IMR-90 (cell line): ENCODE measurements around the gene PTPRC. TPM values are rescaled to one million over a fixed set of nuclear protein-coding genes. Genes with fewer than 3 reads are reported as not detected.

Experiments
- ATAC-seq: fragments of 200-7000 bp; cut with Tn5 transposase; 2 replicates; pipeline ENCODE4 v1.9.1; 2020; ENCODE audit warnings: low read depth, mild to moderate bottlenecking, moderate library complexity
- BruUV-seq: library from RNA; stranded (reverse); fragments of 400-500 nt; replicated peaks from 2 replicates; lab custom pipeline; 2021; lab: Mats Ljungman, UMichigan
- CTCF ChIA-PET: fragments of 300-600 bp; formaldehyde crosslinking; extraction: SDS; loops from one replicate; lab custom pipeline; 2021; ENCODE audit warnings: antibody characterized with exemption; lab: Yijun Ruan, JAX
- POLR2A ChIA-PET: fragments of 300-600 bp; sonication (Branson Sonifier 250); formaldehyde crosslinking; loops from one replicate; lab custom pipeline; 2022; ENCODE audit warnings: antibody characterized with exemption; ENCODE audit not compliant: unreplicated experiment; lab: Charles Lee
- DNase-seq: peaks from one replicate; pipeline ENCODE4 v3.0.0; 2013
- H2AFZ ChIP-seq: replicated peaks from 2 replicates; pipeline ENCODE3; 2013; ENCODE audit warnings: low read length, mild to moderate bottlenecking; ENCODE audit not compliant: poor library complexity
- H2AK5ac ChIP-seq: 2 replicates; pipeline ENCODE4 v1.6.1; 2013; ENCODE audit warnings: low read depth, low read length, inconsistent platforms
- H2AK9ac ChIP-seq: replicated peaks from 2 replicates; pipeline ENCODE3; 2013; ENCODE audit warnings: mild to moderate bottlenecking, low read depth, low read length, moderate library complexity; ENCODE audit not compliant: poor library complexity
- H2BK120ac ChIP-seq: 2 replicates; pipeline ENCODE4 v1.6.1; 2013; ENCODE audit warnings: low read depth, low read length, inconsistent platforms
- H2BK15ac ChIP-seq: 3 replicates; pipeline ENCODE4 v1.6.1; 2013; ENCODE audit warnings: low read depth, low read length, inconsistent platforms
- H2BK20ac ChIP-seq: 2 replicates; pipeline ENCODE4 v1.6.1; 2013; ENCODE audit warnings: low read depth, mild to moderate bottlenecking, inconsistent platforms, low read length, moderate library complexity
- H2BK5ac ChIP-seq: 2 replicates; pipeline ENCODE4 v1.6.1; 2013; ENCODE audit warnings: mild to moderate bottlenecking, low read depth, low read length, inconsistent platforms; ENCODE audit not compliant: poor library complexity, severe bottlenecking
- H3K14ac ChIP-seq: replicated peaks from 2 replicates; pipeline ENCODE4 v1.6.1; 2013; ENCODE audit warnings: low read depth, low read length, inconsistent platforms
- H3K18ac ChIP-seq: 2 replicates; pipeline ENCODE4 v1.6.1; 2013; ENCODE audit warnings: low read depth, low read length, control low read depth
- H3K23ac ChIP-seq: 2 replicates; pipeline ENCODE4 v1.6.1; 2013; ENCODE audit warnings: low read depth, low read length, inconsistent platforms
- H3K27ac ChIP-seq: 2 replicates; pipeline ENCODE4 v1.5.1; 2013; ENCODE audit warnings: mild to moderate bottlenecking, control low read depth, low read length; ENCODE audit not compliant: insufficient read depth
- H3K27me3 ChIP-seq: 2 replicates; pipeline ENCODE4 v1.6.1; 2013; ENCODE audit warnings: low read length; ENCODE audit not compliant: control insufficient read depth, insufficient read depth
- H3K36me3 ChIP-seq: 2 replicates; pipeline ENCODE4 v1.6.1; 2013; ENCODE audit warnings: low read length, mixed read lengths; ENCODE audit not compliant: control insufficient read depth, insufficient read depth
- H3K4ac ChIP-seq: 2 replicates; pipeline ENCODE4 v1.6.1; 2013; ENCODE audit warnings: low read depth, low read length, inconsistent platforms
- H3K4me1 ChIP-seq: 2 replicates; pipeline ENCODE4 v1.6.1; 2013; ENCODE audit warnings: low read length, mixed read lengths; ENCODE audit not compliant: control insufficient read depth, insufficient read depth
- H3K4me2 ChIP-seq: 2 replicates; pipeline ENCODE4 v1.6.1; 2013; ENCODE audit warnings: low read depth, mild to moderate bottlenecking, control low read depth, low read length, moderate library complexity
- H3K4me3 ChIP-seq: 2 replicates; pipeline ENCODE4 v1.5.1; 2013; ENCODE audit warnings: low read depth, mild to moderate bottlenecking, control low read depth, low read length, moderate library complexity; ENCODE audit not compliant: insufficient read depth
- H3K56ac ChIP-seq: 2 replicates; pipeline ENCODE4 v1.6.1; 2013; ENCODE audit warnings: low read length, inconsistent platforms; ENCODE audit not compliant: insufficient read depth; ENCODE audit errors: extremely low read depth
- H3K79me1 ChIP-seq, 2 experiments: 2 replicates each; pipeline ENCODE4 v1.6.1; 2013; ENCODE audit warnings: low read length in 2 of 2, inconsistent platforms in 1 of 2, low read depth in 1 of 2
- H3K9ac ChIP-seq: 2 replicates; pipeline ENCODE4 v1.6.1; 2013; ENCODE audit warnings: low read depth, low read length, control low read depth
- H3K9me1 ChIP-seq: 2 replicates; pipeline ENCODE4 v1.6.1; 2013; ENCODE audit warnings: low read length, inconsistent platforms; ENCODE audit not compliant: insufficient read depth
- H3K9me3 ChIP-seq: 2 replicates; pipeline ENCODE4 v1.6.1; 2013; ENCODE audit warnings: low read length; ENCODE audit not compliant: control insufficient read depth, insufficient read depth
- H4K20me1 ChIP-seq: 2 replicates; pipeline ENCODE4 v1.6.1; 2013; ENCODE audit warnings: low read length, inconsistent platforms; ENCODE audit not compliant: insufficient read depth
- H4K5ac ChIP-seq: 2 replicates; pipeline ENCODE4 v1.6.1; 2013; ENCODE audit warnings: mild to moderate bottlenecking, low read depth, low read length, control low read depth
- H4K8ac ChIP-seq, 2 experiments: 2 replicates each; pipeline ENCODE4 v1.6.1; 2013; ENCODE audit warnings: low read depth in 2 of 2, low read length in 2 of 2, control low read depth in 1 of 2, inconsistent platforms in 1 of 2
- H4K91ac ChIP-seq: 2 replicates; pipeline ENCODE4 v1.6.1; 2013; ENCODE audit warnings: low read depth, low read length, inconsistent platforms; ENCODE audit not compliant: insufficient read depth
- CEBPB ChIP-seq: IDR thresholded peaks from 2 replicates; pipeline ENCODE4 v1.6.1; 2012; ENCODE audit warnings: low read depth, low read length, improper control_type of control experiment
- CHD1 ChIP-seq: IDR thresholded peaks from 2 replicates; pipeline ENCODE4 v1.6.1; 2012; ENCODE audit warnings: low read depth, low read length, improper control_type of control experiment
- MXI1 ChIP-seq: IDR thresholded peaks from 2 replicates; pipeline ENCODE4 v1.6.1; 2012; ENCODE audit warnings: low read depth, mild to moderate bottlenecking, low read length, moderate library complexity, borderline replicate concordance
- NFE2L2 ChIP-seq: fragments of 150-350 bp; IDR thresholded peaks from 2 replicates; pipeline ENCODE4 v1.6.1; 2016; ENCODE audit warnings: low read depth, mild to moderate bottlenecking, low read length
- RFX5 ChIP-seq: IDR thresholded peaks from 2 replicates; pipeline ENCODE4 v1.8.0; 2012; ENCODE audit warnings: low read depth, mild to moderate bottlenecking, low read length, moderate library complexity
- WGBS, 2 experiments: methylation state at CpG; one replicate each; pipeline versions ENCODE4 v1.1.5 to v1.1.7; 2013; ENCODE audit warnings: missing lambda C conversion rate in 2 of 2; ENCODE audit not compliant: insufficient read length in 1 of 2; ENCODE audit errors: extremely low coverage in 2 of 2; 5-methylcytosine and 5-hydroxymethylcytosine counted together
- dilution Hi-C: fragments of 300-500 bp; cut with HindIII; formaldehyde crosslinking; loops from one replicate; pipeline ENCODE4 v1.14.3; 2018; ENCODE audit warnings: low sequenced_read_pairs; ENCODE audit not compliant: unreplicated experiment
- in situ Hi-C: fragments of 300-500 bp; cut with MboI; formaldehyde crosslinking; loops from 3 replicates; pipeline ENCODE4 v1.14.3; 2019; ENCODE audit warnings: low sequenced_read_pairs, inconsistent platforms, mixed read lengths
- intact Hi-C: fragments of 100-400 bp; cut with micrococcal nuclease; formaldehyde crosslinking; loops from 2 replicates; pipeline ENCODE4 v1.10.0; 2022
- polyA plus RNA-seq, 3 experiments: library from polyadenylated mRNA; depleted of rRNA; stranded (reverse); fragments of >200 nt; gene quantifications; 2 replicates each; pipeline ENCODE4 v1.2.3, GENCODE V29; 2012; ENCODE audit warnings: low replicate concordance in 1 of 3
- total RNA-seq: library from RNA; depleted of rRNA; stranded (reverse); fragments of >200 nt; gene quantifications from 2 replicates; pipeline ENCODE4 v1.2.3, GENCODE V29; 2012
- TF ChIP-seq, protein P1 (sequence below): fragments of 150-350 bp; IDR thresholded peaks from 2 replicates; pipeline ENCODE4 v1.6.1; 2017; ENCODE audit warnings: mild to moderate bottlenecking, antibody characterized with exemption, low read length, low read depth

The PTPRC gene
- total and polyA plus RNA-seq, 2 of the 4 experiments (the other 2 are of a cell fraction) = not detected

- Histone ChIP-seq H3K23ac (no peak overlapping the region), H3K4me3 (no peak overlapping the region), H3K27ac (no peak overlapping the region), H3K27me3 (no peaks in the 10 kb centered on the region), H2BK120ac (no peak overlapping the region), H3K9ac (no peak overlapping the region), H2BK15ac (no peak overlapping the region), H4K8ac (no peak overlapping the region), H3K4me2 (no peak overlapping the region), H2AK9ac (no peak overlapping the region), H3K79me1 (no peaks in the 10 kb centered on the region), H4K5ac (no peak overlapping the region), H3K4me1 (no peaks in the 10 kb centered on the region), H3K18ac (no peak overlapping the region), H2BK20ac (no peak overlapping the region), H3K4ac (no peak overlapping the region), H3K14ac (no peak overlapping the region), H4K91ac (no peak overlapping the region), H2BK5ac (no peak overlapping the region), H2AFZ (no peak overlapping the region), H4K20me1 (no peaks in the 10 kb centered on the region), H3K9me1 (no peaks in the 10 kb centered on the region), H3K9me3 (no peaks in the 10 kb centered on the region), H3K56ac (no peak overlapping the region), H3K36me3 (no peaks in the 10 kb centered on the region), H2AK5ac (no peak overlapping the region)
- intact Hi-C loops (no loop called here), dilution Hi-C loops (no loop called here), in situ Hi-C loops (no loop called here)
- no peak for TF ChIP-seq MXI1
- no peak for TF ChIP-seq CHD1
- TF ChIP-seq CEBPB = no peak
- TF ChIP-seq, protein P1, sequence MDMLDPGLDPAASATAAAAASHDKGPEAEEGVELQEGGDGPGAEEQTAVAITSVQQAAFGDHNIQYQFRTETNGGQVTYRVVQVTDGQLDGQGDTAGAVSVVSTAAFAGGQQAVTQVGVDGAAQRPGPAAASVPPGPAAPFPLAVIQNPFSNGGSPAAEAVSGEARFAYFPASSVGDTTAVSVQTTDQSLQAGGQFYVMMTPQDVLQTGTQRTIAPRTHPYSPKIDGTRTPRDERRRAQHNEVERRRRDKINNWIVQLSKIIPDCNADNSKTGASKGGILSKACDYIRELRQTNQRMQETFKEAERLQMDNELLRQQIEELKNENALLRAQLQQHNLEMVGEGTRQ = no peak
- no peak for TF ChIP-seq NFE2L2
- no peak for TF ChIP-seq RFX5
- CTCF ChIA-PET = interaction anchor here (0.6 kb wide), 1 partner anchor 1753 kb away, joined by 4 read pairs; no protein-coding TSS in a partner anchor
- no TSS peak for BruUV-seq
- DNase-seq (no peak), ATAC-seq (no peak; the same call in 1 of the 2 replicates)
- POLR2A ChIA-PET = no interaction called here
- no CpG with 5 or more reads among the region's 3 CpGs for WGBS, 2 experiments
Observed at GRCh38 chr1:198620218-198620617, 18.6 kb upstream of the PTPRC start.
